ENCODE results near the gene NF1.
"Not testable (repeated sequence)": the region's sequence is repeated elsewhere in the genome, so short reads cannot be mapped to it uniquely, and the experiment has no call there.

The NF1 gene

GRCh38 chr17:31309556-31309955 is 214.8 kb downstream of the NF1 start:
- TF ChIP-seq CTCF (IDR thresholded peaks at IDR 0.05; ENCODE audit: low read depth, low read length), result no peak
- no peak for DNase-seq (ENCODE audit: extremely low read depth, low read depth)

- no peak for TF ChIP-seq CTCF (IDR thresholded peaks at IDR 0.05; ENCODE audit: low read depth, low read length)
These were observed 215.5 kb downstream of the NF1 start for GRCh38 chr17:31310260-31310659.

GRCh38 chr17:31310886-31311285 is 216.1 kb downstream of the NF1 start:
- TF ChIP-seq CTCF (IDR thresholded peaks at IDR 0.05; ENCODE audit: low read depth, low read length), result no peak
- no peak for DNase-seq (ENCODE audit: extremely low read depth, low read depth)

More at GRCh38 chr17:31310260-31310659, 215.5 kb downstream of the NF1 start:
- DNase-seq (ENCODE audit: extremely low read depth, low read depth), result no peak

GRCh38 chr17:31311526-31311925 is 216.7 kb downstream of the NF1 start:
- no peak for DNase-seq (ENCODE audit: extremely low read depth, low read depth)
- TF ChIP-seq CTCF (IDR thresholded peaks at IDR 0.05; ENCODE audit: low read depth, low read length), result no peak

GRCh38 chr17:31312223-31312622 is 217.4 kb downstream of the NF1 start:
- DNase-seq (ENCODE audit: extremely low read depth, low read depth), result not testable (repeated sequence)

- no peak for DNase-seq (ENCODE audit: extremely low read depth, low read depth)
- TF ChIP-seq CTCF (IDR thresholded peaks at IDR 0.05; ENCODE audit: low read depth, low read length), result no peak
These were observed 219.4 kb downstream of the NF1 start, which contains the start of gene EVI2B for GRCh38 chr17:31313982-31314781. EVI2B (minus strand) TSS chr17:31314054; CDS start chr17:31305609, 8,445 bp downstream.

GRCh38 chr17:31314782-31315100 is 220.0 kb downstream of the NF1 start:
- TF ChIP-seq CTCF (IDR thresholded peaks at IDR 0.05; ENCODE audit: low read depth, low read length), result no peak
- DNase-seq (ENCODE audit: extremely low read depth, low read depth), result no peak

- DNase-seq (ENCODE audit: extremely low read depth, low read depth), result peak; percentile 38
- no peak for TF ChIP-seq CTCF (IDR thresholded peaks at IDR 0.05; ENCODE audit: low read depth, low read length)
These were observed 223.6 kb downstream of the NF1 start for GRCh38 chr17:31318298-31318801.

Measured in AG09319 (cell line).